Measurements from ENCODE around the gene CHCHD4.

Gene CHCHD4

GRCh38 chr3:14124223-14124614, 451 bp downstream of the CHCHD4 start:
- no peaks in the 10 kb centered on the region for H3K27me3 ChIP-seq (ENCODE audit: low read length)
- H3K79me2 ChIP-seq (ENCODE audit: insufficient read depth, low read length), result peaks cover 66% of the 10 kb centered on the region
- no peaks in the 10 kb centered on the region for H3K9me3 ChIP-seq (ENCODE audit: insufficient read depth, low read length)
- H3K27ac ChIP-seq (ENCODE audit: low read depth, low read length), result peak overlapping the region; percentile 68
- no peaks in the 10 kb centered on the region for H3K36me3 ChIP-seq (ENCODE audit: low read length)
- peak overlapping the region; percentile 72 for H3K4me2 ChIP-seq (ENCODE audit: low read depth, low read length, poor library complexity, severe bottlenecking)
- no peaks in the 10 kb centered on the region for H4K20me1 ChIP-seq (ENCODE audit: low read depth, low read length)
- H3F3A ChIP-seq (ENCODE audit: insufficient read depth), result no peaks in the 10 kb centered on the region
- peak overlapping the region; percentile 90 for H3K9ac ChIP-seq (ENCODE audit: low read length)
- TF ChIP-seq EZH2phosphoT487 (conservative IDR thresholded peaks at IDR 0.05; ENCODE audit: low read length) (no peak), CTCF (IDR thresholded peaks at IDR 0.05; ENCODE audit: insufficient read depth, low read length, poor library complexity, severe bottlenecking) (no peak)
- H2AFZ ChIP-seq (ENCODE audit: low read depth, low read length, severe bottlenecking), result peak overlapping the region; percentile 82
- H3K4me3 ChIP-seq (ENCODE audit: insufficient read depth, low read length, poor library complexity, severe bottlenecking), result peak overlapping the region; percentile 84
- H3K9me2 ChIP-seq (replicated peaks; ENCODE audit: insufficient read depth, low read length), result no peaks in the 10 kb centered on the region

GRCh38 chr3:14123308-14124222, 1.1 kb downstream of the CHCHD4 start:
- Histone ChIP-seq H3K27ac (ENCODE audit: low read depth, low read length) (peak overlapping the region; percentile 68), H3K9me2 (replicated peaks; ENCODE audit: insufficient read depth, low read length) (no peaks in the 10 kb centered on the region), H3K9me3 (ENCODE audit: insufficient read depth, low read length) (no peaks in the 10 kb centered on the region), H3K79me2 (ENCODE audit: insufficient read depth, low read length) (peaks cover 73% of the 10 kb centered on the region), H3F3A (ENCODE audit: insufficient read depth) (no peaks in the 10 kb centered on the region), H3K4me3 (ENCODE audit: insufficient read depth, low read length, poor library complexity, severe bottlenecking) (peak overlapping the region; percentile 84), H3K27me3 (ENCODE audit: low read length) (no peaks in the 10 kb centered on the region), H3K4me2 (ENCODE audit: low read depth, low read length, poor library complexity, severe bottlenecking) (peak overlapping the region; percentile 72), H3K36me3 (ENCODE audit: low read length) (no peaks in the 10 kb centered on the region), H4K20me1 (ENCODE audit: low read depth, low read length) (no peaks in the 10 kb centered on the region), H2AFZ (ENCODE audit: low read depth, low read length, severe bottlenecking) (peak overlapping the region; percentile 82), H3K9ac (ENCODE audit: low read length) (peak overlapping the region; percentile 90)
- TF ChIP-seq CTCF (IDR thresholded peaks at IDR 0.05; ENCODE audit: insufficient read depth, low read length, poor library complexity, severe bottlenecking), result no peak
- no peak for TF ChIP-seq EZH2phosphoT487 (conservative IDR thresholded peaks at IDR 0.05; ENCODE audit: low read length)

GRCh38 chr3:14122301-14122700, 2.4 kb downstream of the CHCHD4 start:
- Histone ChIP-seq H3K9ac (ENCODE audit: low read length) (peak overlapping the region; percentile 90; the same call in 1 of the 2 replicates), H3K9me3 (ENCODE audit: insufficient read depth, low read length) (no peaks in the 10 kb centered on the region), H3K27ac (ENCODE audit: low read depth, low read length) (peak overlapping the region; percentile 8; the same call in 1 of the 2 replicates), H3K4me2 (ENCODE audit: low read depth, low read length, poor library complexity, severe bottlenecking) (peak overlapping the region; percentile 72), H3K9me2 (replicated peaks; ENCODE audit: insufficient read depth, low read length) (no peaks in the 10 kb centered on the region), H3K79me2 (ENCODE audit: insufficient read depth, low read length) (peaks cover 77% of the 10 kb centered on the region), H2AFZ (ENCODE audit: low read depth, low read length, severe bottlenecking) (no peak overlapping the region), H3K36me3 (ENCODE audit: low read length) (no peaks in the 10 kb centered on the region), H3F3A (ENCODE audit: insufficient read depth) (no peaks in the 10 kb centered on the region), H3K4me3 (ENCODE audit: insufficient read depth, low read length, poor library complexity, severe bottlenecking) (no peak overlapping the region), H4K20me1 (ENCODE audit: low read depth, low read length) (no peaks in the 10 kb centered on the region), H3K27me3 (ENCODE audit: low read length) (no peaks in the 10 kb centered on the region)
- TF ChIP-seq CTCF (IDR thresholded peaks at IDR 0.05; ENCODE audit: insufficient read depth, low read length, poor library complexity, severe bottlenecking) (no peak), EZH2phosphoT487 (conservative IDR thresholded peaks at IDR 0.05; ENCODE audit: low read length) (no peak)
